GM13976 (cell line): ENCODE measurements around the gene MAML2.

Experiments
- DNase-seq: peaks from one replicate; pipeline ENCODE4 v3.0.0; 2012; ENCODE audit warnings: low spot score
- in situ Hi-C: fragments of 300-500 bp; cut with MboI; formaldehyde crosslinking; loops from one replicate; pipeline ENCODE4 v1.12.0; 2022; ENCODE audit warnings: low sequenced_read_pairs, mixed read lengths, inconsistent platforms; ENCODE audit not compliant: unreplicated experiment
- TF ChIP-seq, protein P1 (sequence below): IDR thresholded peaks from 2 replicates; pipeline ENCODE4 v1.5.1; 2012; ENCODE audit warnings: borderline replicate concordance, mild to moderate bottlenecking; ENCODE audit not compliant: insufficient read depth; ENCODE audit errors: extremely low read depth, missing control alignments, control extremely low read depth

Gene MAML2

GRCh38 chr11:96267001-96267495 is 75.9 kb downstream of the MAML2 start:
- DNase-seq = no peak
- TF ChIP-seq, protein P1, sequence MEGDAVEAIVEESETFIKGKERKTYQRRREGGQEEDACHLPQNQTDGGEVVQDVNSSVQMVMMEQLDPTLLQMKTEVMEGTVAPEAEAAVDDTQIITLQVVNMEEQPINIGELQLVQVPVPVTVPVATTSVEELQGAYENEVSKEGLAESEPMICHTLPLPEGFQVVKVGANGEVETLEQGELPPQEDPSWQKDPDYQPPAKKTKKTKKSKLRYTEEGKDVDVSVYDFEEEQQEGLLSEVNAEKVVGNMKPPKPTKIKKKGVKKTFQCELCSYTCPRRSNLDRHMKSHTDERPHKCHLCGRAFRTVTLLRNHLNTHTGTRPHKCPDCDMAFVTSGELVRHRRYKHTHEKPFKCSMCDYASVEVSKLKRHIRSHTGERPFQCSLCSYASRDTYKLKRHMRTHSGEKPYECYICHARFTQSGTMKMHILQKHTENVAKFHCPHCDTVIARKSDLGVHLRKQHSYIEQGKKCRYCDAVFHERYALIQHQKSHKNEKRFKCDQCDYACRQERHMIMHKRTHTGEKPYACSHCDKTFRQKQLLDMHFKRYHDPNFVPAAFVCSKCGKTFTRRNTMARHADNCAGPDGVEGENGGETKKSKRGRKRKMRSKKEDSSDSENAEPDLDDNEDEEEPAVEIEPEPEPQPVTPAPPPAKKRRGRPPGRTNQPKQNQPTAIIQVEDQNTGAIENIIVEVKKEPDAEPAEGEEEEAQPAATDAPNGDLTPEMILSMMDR = no peak
- in situ Hi-C loops = no loop called here

GRCh38 chr11:96265972-96266371 is 77.0 kb downstream of the MAML2 start:
- DNase-seq = no peak
- in situ Hi-C loops = no loop called here
- TF ChIP-seq, protein P1 = no peak

DNA sequence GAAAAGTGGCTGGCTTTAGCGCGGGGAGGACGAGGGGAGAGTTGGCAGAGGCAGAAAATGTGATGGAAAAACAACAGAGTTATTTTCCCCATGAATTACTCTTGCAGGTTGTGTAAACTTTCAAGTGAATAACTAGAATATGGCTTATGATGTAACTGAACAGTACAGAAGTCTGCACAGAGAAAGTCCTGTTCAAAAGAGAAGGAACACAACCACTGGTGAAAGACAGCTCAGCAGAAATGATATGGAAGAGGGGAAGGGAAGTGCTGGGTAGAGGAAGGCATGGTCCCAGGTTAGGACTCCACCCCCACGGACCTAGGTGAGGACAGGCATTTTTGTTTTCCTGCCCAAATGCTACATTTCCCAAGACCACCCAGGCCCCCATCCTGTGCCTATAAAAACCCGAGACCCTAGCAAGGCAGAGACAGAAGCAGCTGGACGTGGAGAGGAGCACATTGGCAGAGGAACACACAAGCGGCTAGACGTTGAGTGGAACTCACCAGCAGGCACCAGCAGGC is 77.7 kb downstream of the MAML2 start:
- in situ Hi-C loops = no loop called here
- TF ChIP-seq, protein P1 = no peak
- no peak for DNase-seq

DNA sequence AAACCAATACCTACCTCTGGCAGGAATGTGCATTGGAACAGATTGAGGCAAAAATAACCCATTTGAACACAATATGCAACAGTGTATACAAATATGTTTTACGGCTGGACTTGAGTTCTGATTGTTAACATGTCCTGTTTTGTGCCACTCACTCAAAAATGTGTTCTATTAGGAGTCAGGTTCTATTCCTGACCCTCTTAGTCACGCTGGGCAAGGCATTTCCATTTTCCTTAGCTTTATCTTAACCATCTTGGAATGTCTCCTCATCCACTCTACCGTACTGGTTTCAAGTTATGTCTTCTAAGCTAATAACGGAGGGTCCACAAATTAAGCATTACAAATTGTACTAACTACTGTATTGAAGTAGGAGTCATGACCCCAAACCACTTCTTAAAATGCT is 78.6 kb downstream of the MAML2 start:
- DNase-seq = no peak
- in situ Hi-C loops = no loop called here
- TF ChIP-seq, protein P1 = no peak

DNA sequence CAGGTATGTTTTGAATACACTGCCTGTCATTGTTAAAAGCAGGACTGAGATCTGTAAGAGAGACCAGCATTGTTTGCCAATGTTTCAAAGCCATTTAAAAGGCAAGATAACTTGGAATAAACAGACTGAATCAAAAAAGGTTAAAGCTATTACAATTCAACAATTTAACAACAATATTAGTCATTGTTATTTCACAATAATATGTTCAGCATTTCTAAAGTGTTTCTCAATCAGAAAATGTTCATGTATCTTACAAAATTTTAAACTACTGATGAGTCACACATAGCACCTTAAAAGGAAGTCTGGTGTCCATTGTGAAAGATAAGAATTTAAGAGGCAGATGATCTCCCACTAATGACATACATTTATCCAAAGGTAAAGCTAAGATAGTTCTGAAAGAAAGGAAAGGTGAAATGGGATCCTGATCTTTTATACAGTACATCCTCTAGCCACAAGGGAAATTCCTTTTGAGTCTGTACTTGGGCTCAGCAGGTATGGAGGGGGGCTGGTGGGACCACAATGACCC is 79.7 kb downstream of the MAML2 start:
- TF ChIP-seq, protein P1 = no peak
- DNase-seq = no peak
- in situ Hi-C loops = no loop called here

GRCh38 chr11:96260532-96260931 is 82.5 kb downstream of the MAML2 start:
- TF ChIP-seq, protein P1 = no peak
- in situ Hi-C loops = no loop called here
- DNase-seq = no peak
